ENCODE results near the gene CAND1. TPM values are rescaled to one million over a fixed set of nuclear protein-coding genes. Genes with fewer than 3 reads are reported as not detected.

Gene CAND1
- total and polyA plus RNA-seq, 10 donors: 14.1 to 111 (median 82.0) TPM

DNA sequence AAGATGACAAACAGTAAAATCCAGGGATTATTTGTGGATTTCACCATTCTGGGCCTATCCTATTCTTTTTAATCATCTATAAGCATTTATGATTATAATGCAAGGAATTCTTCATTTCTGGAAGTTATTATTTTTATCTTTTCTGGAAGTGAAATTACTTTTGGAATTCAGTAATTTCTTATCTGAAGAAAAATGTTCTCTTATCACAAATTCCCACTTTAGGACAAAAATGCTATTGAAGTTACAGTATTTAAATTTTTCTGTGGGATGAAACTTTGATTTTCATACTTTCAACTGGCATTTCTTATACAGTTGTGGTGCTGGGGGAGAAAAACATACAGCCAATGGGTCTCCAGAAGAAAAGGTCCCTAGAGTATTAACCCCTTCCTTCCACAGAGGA, 96.0 kb downstream of the CAND1 start:
- no peak for DNase-seq
- Histone ChIP-seq H3K9me3 (peaks cover 0 to 8% (median 0%) of the 10 kb centered on the region in 8 donors), H3K4me1 (no peaks in the 10 kb centered on the region), H3K4me3 (no peak overlapping the region), H3K27me3 (replicated peaks in 1 of 7) (no peaks in the 10 kb centered on the region), H3K27ac (no peak overlapping the region), H3K36me3 (no peaks in the 10 kb centered on the region)
- intact Hi-C loops (cut with DNase I; ENCODE audit: low total_unique reads): no loop called here
- TF ChIP-seq POLR2A (IDR thresholded peaks at IDR 0.05) (no peak), POLR2AphosphoS5 (IDR thresholded peaks at IDR 0.05) (no peak)
- TF ChIP-seq, protein P1, sequence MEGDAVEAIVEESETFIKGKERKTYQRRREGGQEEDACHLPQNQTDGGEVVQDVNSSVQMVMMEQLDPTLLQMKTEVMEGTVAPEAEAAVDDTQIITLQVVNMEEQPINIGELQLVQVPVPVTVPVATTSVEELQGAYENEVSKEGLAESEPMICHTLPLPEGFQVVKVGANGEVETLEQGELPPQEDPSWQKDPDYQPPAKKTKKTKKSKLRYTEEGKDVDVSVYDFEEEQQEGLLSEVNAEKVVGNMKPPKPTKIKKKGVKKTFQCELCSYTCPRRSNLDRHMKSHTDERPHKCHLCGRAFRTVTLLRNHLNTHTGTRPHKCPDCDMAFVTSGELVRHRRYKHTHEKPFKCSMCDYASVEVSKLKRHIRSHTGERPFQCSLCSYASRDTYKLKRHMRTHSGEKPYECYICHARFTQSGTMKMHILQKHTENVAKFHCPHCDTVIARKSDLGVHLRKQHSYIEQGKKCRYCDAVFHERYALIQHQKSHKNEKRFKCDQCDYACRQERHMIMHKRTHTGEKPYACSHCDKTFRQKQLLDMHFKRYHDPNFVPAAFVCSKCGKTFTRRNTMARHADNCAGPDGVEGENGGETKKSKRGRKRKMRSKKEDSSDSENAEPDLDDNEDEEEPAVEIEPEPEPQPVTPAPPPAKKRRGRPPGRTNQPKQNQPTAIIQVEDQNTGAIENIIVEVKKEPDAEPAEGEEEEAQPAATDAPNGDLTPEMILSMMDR (IDR thresholded peaks at IDR 0.05 in 8 of 11, conservative IDR thresholded peaks at IDR 0.05 in 3 of 11): no peak

DNA sequence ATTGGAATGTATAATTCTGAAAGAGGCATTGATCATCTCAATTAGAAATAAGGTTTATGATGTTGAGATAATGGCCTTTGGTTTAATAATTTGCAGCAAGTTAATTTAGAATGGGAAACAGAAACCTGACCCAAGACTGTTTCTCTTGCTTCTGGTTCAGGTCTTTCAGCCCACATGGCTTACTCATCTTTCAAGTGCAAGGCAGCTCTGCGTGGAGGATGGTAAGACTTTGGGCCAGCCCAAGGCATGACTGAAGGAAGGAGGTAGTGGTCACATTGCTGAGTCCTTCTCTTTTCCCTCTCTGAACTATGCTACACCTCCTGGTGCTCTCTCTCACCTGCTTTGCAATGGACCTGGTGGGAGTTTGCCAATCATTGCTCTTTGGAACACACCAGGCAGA, 98.7 kb downstream of the CAND1 start:
- no peak for DNase-seq
- Histone ChIP-seq H3K4me1 (no peaks in the 10 kb centered on the region), H3K4me3 (no peak overlapping the region), H3K27ac (no peak overlapping the region), H3K36me3 (no peaks in the 10 kb centered on the region), H3K9me3 (peaks cover 0 to 6% (median 0%) of the 10 kb centered on the region in 8 donors), H3K27me3 (replicated peaks in 1 of 7) (no peaks in the 10 kb centered on the region)
- TF ChIP-seq, protein P1 (IDR thresholded peaks at IDR 0.05 in 8 of 11, conservative IDR thresholded peaks at IDR 0.05 in 3 of 11): no peak
- TF ChIP-seq POLR2AphosphoS5 (IDR thresholded peaks at IDR 0.05): no peak
- no peak for TF ChIP-seq POLR2A (IDR thresholded peaks at IDR 0.05)
- WGBS, 5 donors: 74 to 90% (median 83%) methylated on average over 1 of the region's 1 CpG
- intact Hi-C loops (cut with DNase I; ENCODE audit: low total_unique reads): no loop called here

Data from spleen (tissue), 11 donors.